GM12878 (cell line): Measurements from ENCODE around the gene POLD2. TPM values are rescaled to one million over a fixed set of nuclear protein-coding genes. Genes with fewer than 3 reads are reported as not detected.

Experiments used
- CBFB ChIP-seq: IDR thresholded peaks from 2 replicates; pipeline ENCODE4 v1.6.1; 2016; ENCODE audit warnings: antibody characterized with exemption, low read depth
- CBX5 ChIP-seq: sonication (generic); IDR thresholded peaks from 2 replicates; pipeline ENCODE4 v1.6.1; 2016; ENCODE audit warnings: low read depth, moderate library complexity, mild to moderate bottlenecking, inconsistent platforms
- CHD4 ChIP-seq: fragments of 200-600 bp; sonication (generic); IDR thresholded peaks from 2 replicates; pipeline ENCODE4 v1.6.1; 2016; ENCODE audit warnings: mild to moderate bottlenecking
- CREB1 ChIP-seq: IDR thresholded peaks from 2 replicates; pipeline ENCODE4 v1.6.1; 2012; ENCODE audit warnings: low read depth, mild to moderate bottlenecking, inconsistent platforms
- EP300 ChIP-seq, 2 experiments: fragments of 150-350 bp in 1 of 2; IDR thresholded peaks; 2 replicates each; pipeline ENCODE4 v1.6.1; 2011 to 2012; ENCODE audit warnings: low read depth in 2 of 2, low read length in 2 of 2, borderline replicate concordance in 1 of 2, improper control_type of control experiment in 1 of 2, inconsistent platforms in 1 of 2; ENCODE audit not compliant: control insufficient read depth in 1 of 2
- ESRRA ChIP-seq: IDR thresholded peaks from 2 replicates; pipeline ENCODE4 v1.6.1; 2012; ENCODE audit warnings: mild to moderate bottlenecking, low read length, improper control_type of control experiment
- HDAC6 ChIP-seq: fragments of 200-600 bp; sonication (generic); IDR thresholded peaks from one replicate; pipeline ENCODE4 v1.8.0; 2017; ENCODE audit warnings: antibody characterized with exemption; ENCODE audit not compliant: unreplicated experiment
- IRF4 ChIP-seq: IDR thresholded peaks from 2 replicates; pipeline ENCODE4 v1.6.1; 2011; ENCODE audit warnings: low read depth, low read length
- JUNB ChIP-seq: IDR thresholded peaks from 2 replicates; pipeline ENCODE4 v1.6.1; 2016; ENCODE audit warnings: antibody characterized with exemption, mild to moderate bottlenecking
- JUND ChIP-seq: IDR thresholded peaks from 2 replicates; pipeline ENCODE4 v1.6.1; 2012; ENCODE audit warnings: low read depth, mild to moderate bottlenecking, low read length, improper control_type of control experiment, moderate library complexity
- MEF2B ChIP-seq: fragments of 450-650 bp; IDR thresholded peaks from 2 replicates; pipeline ENCODE4 v1.6.1; 2018; ENCODE audit warnings: mild to moderate bottlenecking, moderate library complexity; ENCODE audit not compliant: partially characterized antibody, poor library complexity, severe bottlenecking
- NFIC ChIP-seq: IDR thresholded peaks from 2 replicates; pipeline ENCODE4 v1.6.1; 2012; ENCODE audit warnings: low read depth, mild to moderate bottlenecking, inconsistent platforms, low read length, moderate library complexity
- NFYA ChIP-seq: IDR thresholded peaks from 2 replicates; pipeline ENCODE4 v1.6.1; 2011; ENCODE audit warnings: low read depth, mild to moderate bottlenecking, low read length, improper control_type of control experiment, borderline replicate concordance
- POLR2AphosphoS5 ChIP-seq: IDR thresholded peaks from 2 replicates; pipeline ENCODE4 v1.6.1; 2011; ENCODE audit warnings: mild to moderate bottlenecking, low read length, inconsistent platforms
- POU2F2 ChIP-seq: IDR thresholded peaks from 3 replicates; pipeline ENCODE4 v1.6.1; 2011; ENCODE audit warnings: low read depth, mild to moderate bottlenecking, low read length, borderline replicate concordance
- RB1 ChIP-seq: fragments of 450-650 bp; formaldehyde crosslinking; IDR thresholded peaks from 2 replicates; pipeline ENCODE4 v1.6.1; 2017; ENCODE audit warnings: mild to moderate bottlenecking, borderline replicate concordance
- SMAD5 ChIP-seq: IDR thresholded peaks from 2 replicates; pipeline ENCODE4 v1.6.1; 2016; ENCODE audit warnings: antibody characterized with exemption, low read depth
- SRF ChIP-seq, 2 experiments: IDR thresholded peaks; 2 replicates each; pipeline ENCODE4 v1.6.1; 2011; ENCODE audit warnings: low read depth in 2 of 2, low read length in 2 of 2, mild to moderate bottlenecking in 1 of 2, moderate library complexity in 1 of 2
- TAF1 ChIP-seq: IDR thresholded peaks from 2 replicates; pipeline ENCODE4 v1.6.1; 2011; ENCODE audit warnings: mild to moderate bottlenecking, low read depth, low read length, borderline replicate concordance
- YY1 ChIP-seq: IDR thresholded peaks from 2 replicates; pipeline ENCODE4 v1.6.1; 2011; ENCODE audit warnings: low read depth, mild to moderate bottlenecking, low read length
- ZBED1 ChIP-seq: IDR thresholded peaks from 2 replicates; pipeline ENCODE4 v1.6.1; 2016; ENCODE audit warnings: borderline replicate concordance
- ZNF384 ChIP-seq: IDR thresholded peaks from 2 replicates; pipeline ENCODE4 v1.6.1; 2012; ENCODE audit warnings: low read depth, mild to moderate bottlenecking, low read length, improper control_type of control experiment, borderline replicate concordance
- polyA plus RNA-seq, 11 experiments: library from polyadenylated mRNA; depleted of rRNA in 4 of 11; unstranded in 6 of 11; stranded (reverse) in 5 of 11; fragments of >200 nt; fragmentation: Nextera tagmentation in 4 of 11; fragmentation: Illumina TruSeq in 1 of 11; extraction: Ambion mirVana in 4 of 11; extraction: Trizol in 1 of 11; gene quantifications; 1 replicate in 1 of 11; 2 replicates in 10 of 11; pipeline versions ENCODE4 v1.2.1 to v1.2.3, GENCODE V29; 2011 to 2016; ENCODE audit warnings: inconsistent platforms in 2 of 11, missing spikeins in 2 of 11, low read depth in 1 of 11
- total RNA-seq, 4 experiments: library from RNA; depleted of rRNA in 3 of 4; stranded (reverse); fragments of >200 nt in 3 of 4; fragmentation: Illumina TruSeq in 1 of 4; extraction: Trizol in 1 of 4; gene quantifications; 2 replicates each; pipeline versions ENCODE4 v1.2.1 to v1.2.3, GENCODE V29; 2013 to 2021
- TF ChIP-seq, protein P1 (sequence below): fragments of 450-650 bp; IDR thresholded peaks from 2 replicates; pipeline ENCODE4 v1.6.1; 2016; ENCODE audit warnings: mild to moderate bottlenecking
- TF ChIP-seq, protein P2 (sequence below): IDR thresholded peaks from 2 replicates; pipeline ENCODE4 v1.6.1; 2011; ENCODE audit warnings: low read depth, mild to moderate bottlenecking, low read length, moderate library complexity, borderline replicate concordance; ENCODE audit errors: extremely low read depth
- TF ChIP-seq, protein P3 (sequence below): fragments of 450-650 bp; IDR thresholded peaks from 2 replicates; pipeline ENCODE4 v1.6.1; 2017; ENCODE audit warnings: borderline replicate concordance

Gene POLD2
- total and polyA plus RNA-seq, 10 of the 15 experiments (the other 5 are each of a cell fraction or from before 2014, with no cell fraction given): 19.1 to 287 (median 169) TPM

DNA sequence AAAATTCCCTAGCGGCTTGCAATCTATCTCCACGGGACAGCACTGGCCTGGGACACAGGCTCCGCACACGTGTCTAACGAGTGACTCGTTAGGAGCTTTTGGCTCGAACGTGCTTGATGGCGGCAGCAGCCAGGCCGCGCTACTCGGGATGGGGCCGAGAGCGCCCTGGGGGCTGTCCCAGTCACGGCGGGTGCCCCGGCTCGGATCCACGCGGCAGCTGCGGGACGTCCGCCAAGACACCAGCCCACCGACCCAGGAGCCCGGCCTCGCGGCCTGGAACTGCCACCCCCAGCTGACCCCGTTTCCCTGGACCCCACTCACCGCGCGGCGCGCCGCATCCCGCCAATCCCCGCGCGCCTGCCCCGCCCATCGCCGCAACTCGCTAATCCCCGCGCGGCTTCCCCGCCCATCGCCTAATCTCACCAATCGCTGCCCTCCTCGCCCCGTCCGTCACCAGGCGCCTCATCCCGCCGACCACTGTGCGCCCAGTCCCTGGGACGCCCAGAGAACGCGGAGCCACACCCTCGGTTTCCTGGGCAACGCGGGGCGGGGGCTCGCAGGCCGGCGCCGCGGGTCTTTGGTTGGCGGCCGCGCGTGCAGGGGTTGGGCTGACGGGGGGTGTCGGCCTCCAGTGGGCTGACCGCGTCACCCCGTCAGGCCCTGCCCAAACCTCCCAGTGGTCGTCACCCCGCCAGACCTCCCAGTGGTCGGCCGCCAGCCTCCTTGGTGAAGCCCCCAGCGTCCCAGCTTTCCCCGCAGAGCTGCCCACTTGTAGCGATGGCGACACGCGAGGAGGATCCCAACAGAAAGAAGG, at the start of gene POLD2 (continued):
- TF ChIP-seq CREB1: peak; percentile 90
- TF ChIP-seq JUNB: no peak
- no peak for TF ChIP-seq EP300 (IDR thresholded peaks at IDR 0.05; ENCODE audit: borderline replicate concordance in 1 of 2, control insufficient read depth in 1 of 2, low read depth in 2 of 2, low read length in 2 of 2)
- peak; percentile 14; the same call in 1 of the 3 replicates for TF ChIP-seq POU2F2
- TF ChIP-seq CBFB: no peak
- no peak for TF ChIP-seq ESRRA
- no peak for TF ChIP-seq JUND
- no peak for TF ChIP-seq ZBED1
- TF ChIP-seq POLR2AphosphoS5: peak; percentile 53; the same call in 1 of the 2 replicates
- no peak for TF ChIP-seq HDAC6
- no peak for TF ChIP-seq MEF2B
- TF ChIP-seq TAF1: peak; percentile 25; the same call in 1 of the 2 replicates
- no peak for TF ChIP-seq CBX5
- peak; percentile 91 for TF ChIP-seq YY1
- TF ChIP-seq NFYA: no peak
- TF ChIP-seq SRF (IDR thresholded peaks at IDR 0.05; ENCODE audit: low read depth in 2 of 2, low read length in 2 of 2): no peak
- TF ChIP-seq, protein P1, sequence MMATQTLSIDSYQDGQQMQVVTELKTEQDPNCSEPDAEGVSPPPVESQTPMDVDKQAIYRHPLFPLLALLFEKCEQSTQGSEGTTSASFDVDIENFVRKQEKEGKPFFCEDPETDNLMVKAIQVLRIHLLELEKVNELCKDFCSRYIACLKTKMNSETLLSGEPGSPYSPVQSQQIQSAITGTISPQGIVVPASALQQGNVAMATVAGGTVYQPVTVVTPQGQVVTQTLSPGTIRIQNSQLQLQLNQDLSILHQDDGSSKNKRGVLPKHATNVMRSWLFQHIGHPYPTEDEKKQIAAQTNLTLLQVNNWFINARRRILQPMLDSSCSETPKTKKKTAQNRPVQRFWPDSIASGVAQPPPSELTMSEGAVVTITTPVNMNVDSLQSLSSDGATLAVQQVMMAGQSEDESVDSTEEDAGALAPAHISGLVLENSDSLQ: peak; percentile 98
- TF ChIP-seq, protein P2, sequence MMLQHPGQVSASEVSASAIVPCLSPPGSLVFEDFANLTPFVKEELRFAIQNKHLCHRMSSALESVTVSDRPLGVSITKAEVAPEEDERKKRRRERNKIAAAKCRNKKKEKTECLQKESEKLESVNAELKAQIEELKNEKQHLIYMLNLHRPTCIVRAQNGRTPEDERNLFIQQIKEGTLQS: no peak
- TF ChIP-seq SMAD5: no peak
- TF ChIP-seq ZNF384: no peak
- TF ChIP-seq, protein P3, sequence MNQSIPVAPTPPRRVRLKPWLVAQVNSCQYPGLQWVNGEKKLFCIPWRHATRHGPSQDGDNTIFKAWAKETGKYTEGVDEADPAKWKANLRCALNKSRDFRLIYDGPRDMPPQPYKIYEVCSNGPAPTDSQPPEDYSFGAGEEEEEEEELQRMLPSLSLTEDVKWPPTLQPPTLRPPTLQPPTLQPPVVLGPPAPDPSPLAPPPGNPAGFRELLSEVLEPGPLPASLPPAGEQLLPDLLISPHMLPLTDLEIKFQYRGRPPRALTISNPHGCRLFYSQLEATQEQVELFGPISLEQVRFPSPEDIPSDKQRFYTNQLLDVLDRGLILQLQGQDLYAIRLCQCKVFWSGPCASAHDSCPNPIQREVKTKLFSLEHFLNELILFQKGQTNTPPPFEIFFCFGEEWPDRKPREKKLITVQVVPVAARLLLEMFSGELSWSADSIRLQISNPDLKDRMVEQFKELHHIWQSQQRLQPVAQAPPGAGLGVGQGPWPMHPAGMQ: no peak
- TF ChIP-seq IRF4: no peak
- peak; percentile 57; the same call in 1 of the 2 replicates for TF ChIP-seq RB1
- no peak for TF ChIP-seq CHD4
- TF ChIP-seq NFIC: no peak
